Smooth muscle cell (in vitro differentiated cells): Measurements from ENCODE around the gene PMFBP1. TPM values are rescaled to one million over a fixed set of nuclear protein-coding genes. Genes with fewer than 3 reads are reported as not detected.

Source experiments
- DNase-seq: peaks from one replicate; lab custom pipeline; 2025; ENCODE audit not compliant: unreplicated experiment; lab: John Stamatoyannopoulos, UW
- H2AFZ ChIP-seq: fragments of 200-600 bp; sonication (generic); 2 replicates; pipeline ENCODE4 v1.6.0; 2016; ENCODE audit warnings: antibody characterized with exemption, low read depth, mild to moderate bottlenecking
- H3F3A ChIP-seq: fragments of 200-600 bp; sonication (generic); 2 replicates; pipeline ENCODE4 v1.6.0; 2017; ENCODE audit warnings: antibody characterized with exemption, low read depth
- H3K27ac ChIP-seq: fragments of 200-600 bp; sonication (generic); 2 replicates; pipeline ENCODE4 v1.5.1; 2016; ENCODE audit warnings: low read depth, mild to moderate bottlenecking
- H3K27me3 ChIP-seq: fragments of 200-600 bp; sonication (generic); 2 replicates; pipeline ENCODE4 v1.6.1; 2016; ENCODE audit warnings: low read depth, mild to moderate bottlenecking
- H3K36me3 ChIP-seq: fragments of 200-600 bp; sonication (generic); 2 replicates; pipeline ENCODE4 v1.5.1; 2016; ENCODE audit warnings: low read depth
- H3K4me1 ChIP-seq: fragments of 200-600 bp; sonication (generic); 2 replicates; pipeline ENCODE4 v1.5.1; 2016; ENCODE audit warnings: low read depth
- H3K4me2 ChIP-seq: fragments of 200-600 bp; sonication (generic); 2 replicates; pipeline ENCODE4 v1.6.0; 2016; ENCODE audit warnings: mild to moderate bottlenecking
- H3K4me3 ChIP-seq: fragments of 200-600 bp; sonication (generic); 2 replicates; pipeline ENCODE4 v1.5.1; 2016; ENCODE audit warnings: mild to moderate bottlenecking
- H3K79me2 ChIP-seq: fragments of 200-600 bp; sonication (generic); 2 replicates; pipeline ENCODE4 v1.6.0; 2016; ENCODE audit warnings: low read depth, mild to moderate bottlenecking
- H3K9ac ChIP-seq: fragments of 200-600 bp; sonication (generic); 2 replicates; pipeline ENCODE4 v1.6.0; 2016; ENCODE audit warnings: low read depth
- H3K9me3 ChIP-seq: fragments of 200-600 bp; sonication (generic); replicated peaks from 2 replicates; pipeline ENCODE4 v1.5.1; 2016; ENCODE audit warnings: low read depth
- H4K20me1 ChIP-seq: fragments of 200-600 bp; sonication (generic); 2 replicates; pipeline ENCODE4 v1.6.0; 2016; ENCODE audit warnings: low read depth
- CTCF ChIP-seq: fragments of 200-600 bp; sonication (generic); IDR thresholded peaks from 2 replicates; pipeline ENCODE4 v1.5.1; 2017; ENCODE audit warnings: borderline replicate concordance, mild to moderate bottlenecking, antibody characterized with exemption; ENCODE audit not compliant: insufficient read depth, poor library complexity, severe bottlenecking
- WGBS: methylation state at CpG from one replicate; pipeline ENCODE4 v1.1.7; 2016; ENCODE audit warnings: low lambda C conversion rate; 5-methylcytosine and 5-hydroxymethylcytosine counted together
- polyA plus RNA-seq: library from polyadenylated mRNA; unstranded; fragments of >200 nt; fragmentation: Nextera tagmentation; extraction: Ambion mirVana; gene quantifications from 2 replicates; pipeline ENCODE4 v1.2.1, GENCODE V29; 2016
- total RNA-seq: library from RNA; depleted of rRNA; stranded (reverse); fragments of >200 nt; gene quantifications from 2 replicates; pipeline ENCODE4 v1.2.3, GENCODE V29; 2014

PMFBP1 gene
- total and polyA plus RNA-seq, 2 experiments from 2014 or later, result 0.31 to 0.80 TPM

DNA sequence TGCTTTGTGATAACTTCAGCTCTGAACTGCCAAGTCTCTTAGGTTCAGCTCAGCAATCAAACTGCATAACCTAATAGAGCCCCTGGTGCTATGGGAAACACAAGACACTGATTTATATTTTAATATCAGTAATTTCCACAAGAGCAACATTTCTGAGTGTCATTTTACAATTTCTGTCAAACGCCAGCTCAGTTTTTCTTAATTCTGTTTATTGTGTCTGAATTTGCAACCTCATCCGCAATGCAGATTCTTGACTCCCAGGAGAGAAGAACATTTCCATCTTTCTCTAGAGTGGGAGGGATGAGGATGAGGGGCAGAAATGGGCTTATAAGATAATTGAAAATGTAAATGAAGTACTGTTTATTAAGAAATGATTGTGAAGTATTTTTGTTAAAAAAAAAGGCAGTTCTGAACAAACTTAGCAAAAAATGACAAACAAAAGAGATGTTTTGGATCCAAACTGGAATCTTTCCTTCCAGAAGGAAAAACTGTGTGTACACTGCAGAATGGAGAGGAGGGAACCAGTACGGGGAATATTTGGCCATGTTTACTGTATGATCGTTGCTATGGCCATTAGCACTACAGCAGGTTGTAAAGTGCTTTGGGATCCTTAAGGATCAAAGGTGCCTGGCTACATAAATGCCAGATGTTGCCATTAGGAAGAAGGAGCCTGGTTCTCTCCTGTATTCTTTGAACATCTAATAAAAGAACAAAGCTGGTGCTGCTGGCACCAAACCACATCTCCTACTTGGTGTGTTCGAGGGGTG is 7.4 kb upstream of the PMFBP1 start:
- H3K9ac ChIP-seq, result no peak overlapping the region
- 64% methylated on average over 5 of the region's 5 CpGs for WGBS
- H2AFZ ChIP-seq, result no peak overlapping the region
- TF ChIP-seq CTCF, result no peak
- H3K9me3 ChIP-seq, result no peaks in the 10 kb centered on the region
- no peaks in the 10 kb centered on the region for H4K20me1 ChIP-seq
- no peaks in the 10 kb centered on the region for H3K4me1 ChIP-seq
- H3K4me2 ChIP-seq, result no peak overlapping the region
- H3K27me3 ChIP-seq, result no peaks in the 10 kb centered on the region
- H3K4me3 ChIP-seq, result no peak overlapping the region
- H3K79me2 ChIP-seq, result no peaks in the 10 kb centered on the region
- no peak for DNase-seq
- no peaks in the 10 kb centered on the region for H3F3A ChIP-seq
- H3K27ac ChIP-seq, result no peak overlapping the region
- no peaks in the 10 kb centered on the region for H3K36me3 ChIP-seq

- Histone ChIP-seq H3K9ac (no peak overlapping the region), H3K9me3 (no peaks in the 10 kb centered on the region), H3K27me3 (no peaks in the 10 kb centered on the region), H3F3A (no peaks in the 10 kb centered on the region), H4K20me1 (no peaks in the 10 kb centered on the region), H3K4me2 (no peak overlapping the region), H3K4me3 (no peak overlapping the region), H2AFZ (no peak overlapping the region), H3K79me2 (no peaks in the 10 kb centered on the region), H3K27ac (no peak overlapping the region), H3K36me3 (no peaks in the 10 kb centered on the region), H3K4me1 (no peaks in the 10 kb centered on the region)
- TF ChIP-seq CTCF, result no peak
- 96% methylated on average over 2 of the region's 2 CpGs for WGBS
- no peak for DNase-seq
Observed at GRCh38 chr16:72174726-72175125, 2.8 kb upstream of the PMFBP1 start.

DNA sequence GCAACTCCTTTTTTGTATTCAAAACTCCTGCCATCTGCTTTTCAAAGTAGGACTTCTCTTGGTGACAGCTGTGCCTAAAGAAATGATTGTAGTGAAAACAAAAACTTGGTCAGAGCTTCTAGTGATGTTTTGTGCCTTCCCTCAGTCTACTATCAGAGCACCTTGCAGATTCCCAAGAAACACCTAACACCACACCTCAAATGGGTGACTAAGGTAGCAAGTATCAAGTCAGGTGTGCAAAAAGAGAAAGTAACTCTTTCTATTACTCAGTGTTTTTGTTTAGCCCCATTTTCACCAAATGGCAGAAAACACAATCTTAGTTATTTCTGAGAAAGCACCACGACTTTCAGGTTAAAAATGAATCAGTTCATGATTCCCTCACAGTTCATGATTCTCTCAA is 2.0 kb upstream of the PMFBP1 start:
- Histone ChIP-seq H3K79me2 (no peaks in the 10 kb centered on the region), H3K9ac (no peak overlapping the region), H3K27ac (no peak overlapping the region), H4K20me1 (no peaks in the 10 kb centered on the region), H3K4me2 (no peak overlapping the region), H3K4me3 (no peak overlapping the region), H2AFZ (no peak overlapping the region), H3F3A (no peaks in the 10 kb centered on the region), H3K27me3 (no peaks in the 10 kb centered on the region), H3K36me3 (no peaks in the 10 kb centered on the region), H3K4me1 (no peaks in the 10 kb centered on the region), H3K9me3 (no peaks in the 10 kb centered on the region)
- no peak for DNase-seq
- 84% methylated on average over 1 of the region's 1 CpG for WGBS
- no peak for TF ChIP-seq CTCF

GRCh38 chr16:72171236-72171635 is 719 bp downstream of the PMFBP1 start:
- H3K36me3 ChIP-seq, result no peaks in the 10 kb centered on the region
- H3K27me3 ChIP-seq, result no peaks in the 10 kb centered on the region
- H3K9ac ChIP-seq, result no peak overlapping the region
- no peaks in the 10 kb centered on the region for H4K20me1 ChIP-seq
- H3K4me1 ChIP-seq, result no peaks in the 10 kb centered on the region
- H3K9me3 ChIP-seq, result no peaks in the 10 kb centered on the region
- no peaks in the 10 kb centered on the region for H3K79me2 ChIP-seq
- 81% methylated on average over 1 of the region's 1 CpG for WGBS
- H3F3A ChIP-seq, result no peaks in the 10 kb centered on the region
- H3K4me3 ChIP-seq, result no peak overlapping the region
- DNase-seq, result no peak
- H3K27ac ChIP-seq, result no peak overlapping the region
- H2AFZ ChIP-seq, result no peak overlapping the region
- no peak for TF ChIP-seq CTCF
- H3K4me2 ChIP-seq, result no peak overlapping the region
